SK-N-SH treated with all-trans-retinoic acid at 6 μM for 48 hours (cell line): ENCODE results near the gene RNU1-3.

Source experiments
- CREB5 ChIP-seq: fragments of 250-450 bp; sonication (Bioruptor Pico); IDR thresholded peaks from 2 replicates; pipeline ENCODE4 v1.5.1; 2020; ENCODE audit warnings: low read depth, mild to moderate bottlenecking, moderate library complexity
- CSRNP3 ChIP-seq: fragments of 250-450 bp; sonication (Bioruptor Pico); IDR thresholded peaks from 2 replicates; pipeline ENCODE4 v1.5.1; 2021; ENCODE audit warnings: mild to moderate bottlenecking, moderate library complexity
- ESRRG ChIP-seq: fragments of 250-450 bp; sonication (Bioruptor Pico); IDR thresholded peaks from 2 replicates; pipeline ENCODE4 v1.6.1; 2021; ENCODE audit warnings: mild to moderate bottlenecking
- GLIS3 ChIP-seq: fragments of 250-450 bp; sonication (Bioruptor Pico); IDR thresholded peaks from 2 replicates; pipeline ENCODE4 v1.5.0; 2020; ENCODE audit warnings: mild to moderate bottlenecking, moderate library complexity
- ISL1 ChIP-seq: fragments of 250-450 bp; sonication (Bioruptor Pico); IDR thresholded peaks from 2 replicates; pipeline ENCODE4 v2.1.2; 2022; ENCODE audit warnings: mild to moderate bottlenecking, moderate library complexity
- PATZ1 ChIP-seq: fragments of 250-450 bp; sonication (Bioruptor Pico); IDR thresholded peaks from 2 replicates; pipeline ENCODE4 v1.8.0; 2020; ENCODE audit warnings: mild to moderate bottlenecking, moderate library complexity, borderline replicate concordance
- POU6F1 ChIP-seq: fragments of 250-450 bp; sonication (Bioruptor Pico); IDR thresholded peaks from 2 replicates; pipeline ENCODE4 v1.8.0; 2021; ENCODE audit warnings: low read depth, mild to moderate bottlenecking, moderate library complexity, borderline replicate concordance
- PPARA ChIP-seq: fragments of 250-450 bp; sonication (Bioruptor Pico); IDR thresholded peaks from 2 replicates; pipeline ENCODE4 v1.5.0; 2020; ENCODE audit warnings: mild to moderate bottlenecking, borderline replicate concordance
- SNAI2 ChIP-seq: fragments of 250-450 bp; sonication (Bioruptor Pico); IDR thresholded peaks from 2 replicates; pipeline ENCODE4 v1.5.0; 2020; ENCODE audit warnings: mild to moderate bottlenecking, moderate library complexity
- TSHZ2 ChIP-seq: fragments of 250-450 bp; sonication (Bioruptor Pico); IDR thresholded peaks from 2 replicates; pipeline ENCODE4 v1.5.0; 2020; ENCODE audit warnings: mild to moderate bottlenecking, moderate library complexity
- ZFP30 ChIP-seq: fragments of 450-650 bp; formaldehyde crosslinking; IDR thresholded peaks from 2 replicates; pipeline ENCODE4 v1.5.0; 2022; ENCODE audit warnings: mild to moderate bottlenecking, moderate library complexity

- TF ChIP-seq ZFP30 (CRISPR knock-in tag) (no peak), PATZ1 (CRISPR knock-in tag) (no peak), PPARA (CRISPR knock-in tag) (no peak), SNAI2 (CRISPR knock-in tag) (no peak), POU6F1 (CRISPR knock-in tag) (no peak), GLIS3 (no peak), CREB5 (no peak), ESRRG (CRISPR knock-in tag) (no peak), ISL1 (no peak), CSRNP3 (CRISPR knock-in tag) (no peak), TSHZ2 (CRISPR knock-in tag) (no peak)
Measured at GRCh38 chr1:16630661-16631247, 36.0 kb downstream of the RNU1-3 start.
